GM19238 (cell line): ENCODE measurements around the gene FUT7.

ENCODE experiments used
- DNase-seq: peaks from one replicate; pipeline ENCODE4 v3.0.0; 2011; ENCODE audit warnings: low spot score; ENCODE audit not compliant: insufficient read length

The FUT7 gene

DNA sequence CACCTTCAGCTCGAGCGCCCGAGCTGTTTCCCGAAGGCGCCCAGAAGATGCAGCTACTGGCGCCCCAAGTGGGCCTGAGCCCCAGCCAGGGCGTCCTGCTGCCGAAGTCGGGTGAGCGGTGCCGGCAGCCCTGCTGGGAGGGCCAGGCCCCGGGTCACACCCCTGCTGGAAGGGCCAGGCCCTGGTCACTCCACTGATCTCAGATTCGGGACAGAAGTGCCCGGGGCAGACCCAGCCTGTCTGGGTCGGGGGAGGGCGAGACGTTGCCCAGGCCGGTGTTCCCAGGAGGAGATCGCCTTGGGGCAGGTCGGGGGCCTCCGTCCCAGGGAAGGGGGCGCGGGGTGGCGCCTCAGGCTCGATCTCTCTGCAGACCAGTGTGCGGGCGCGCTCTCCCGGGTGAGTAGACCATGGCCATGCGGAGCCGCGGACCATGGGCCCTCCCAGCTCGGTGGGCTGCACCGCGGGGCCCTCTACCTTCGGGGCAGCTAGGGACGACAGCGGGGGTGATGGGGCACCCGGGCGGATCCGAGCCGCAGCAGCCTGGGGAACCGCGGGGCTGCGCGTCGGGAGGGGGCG, 46.8 kb downstream of the FUT7 start:
- DNase-seq = no peak

GRCh38 chr9:136984464-136985026, 47.3 kb downstream of the FUT7 start:
- DNase-seq = no peak

- no peak for DNase-seq
These were observed 48.1 kb downstream of the FUT7 start for GRCh38 chr9:136983656-136984314.

DNA sequence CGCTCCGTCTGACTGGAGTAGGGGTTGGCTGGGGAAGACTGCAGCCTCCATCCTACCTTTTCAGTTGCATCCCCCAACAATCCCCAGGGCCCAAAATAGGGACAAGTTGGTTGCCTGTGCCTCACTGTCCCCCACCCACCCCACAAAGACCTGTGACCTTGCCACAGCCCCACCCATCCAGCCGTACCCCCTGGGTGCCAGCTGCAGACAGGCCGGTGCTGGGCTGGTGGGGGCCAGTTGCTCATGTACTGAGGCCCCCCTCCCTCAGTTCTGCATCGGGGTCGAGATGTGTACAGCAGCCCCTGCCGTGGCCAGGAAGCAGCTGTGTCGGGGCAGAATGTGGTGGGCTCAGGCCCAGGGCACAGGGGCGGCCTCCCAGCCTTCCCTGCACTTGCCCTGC, 48.7 kb downstream of the FUT7 start:
- no peak for DNase-seq

GRCh38 chr9:136982232-136983051, 49.4 kb downstream of the FUT7 start, which contains the start of gene LCNL1:
TSS of gene LCNL1 (plus strand) at chr9:136982993. CDS start at chr9:136983587, 594 bp downstream.
- no peak for DNase-seq

DNA sequence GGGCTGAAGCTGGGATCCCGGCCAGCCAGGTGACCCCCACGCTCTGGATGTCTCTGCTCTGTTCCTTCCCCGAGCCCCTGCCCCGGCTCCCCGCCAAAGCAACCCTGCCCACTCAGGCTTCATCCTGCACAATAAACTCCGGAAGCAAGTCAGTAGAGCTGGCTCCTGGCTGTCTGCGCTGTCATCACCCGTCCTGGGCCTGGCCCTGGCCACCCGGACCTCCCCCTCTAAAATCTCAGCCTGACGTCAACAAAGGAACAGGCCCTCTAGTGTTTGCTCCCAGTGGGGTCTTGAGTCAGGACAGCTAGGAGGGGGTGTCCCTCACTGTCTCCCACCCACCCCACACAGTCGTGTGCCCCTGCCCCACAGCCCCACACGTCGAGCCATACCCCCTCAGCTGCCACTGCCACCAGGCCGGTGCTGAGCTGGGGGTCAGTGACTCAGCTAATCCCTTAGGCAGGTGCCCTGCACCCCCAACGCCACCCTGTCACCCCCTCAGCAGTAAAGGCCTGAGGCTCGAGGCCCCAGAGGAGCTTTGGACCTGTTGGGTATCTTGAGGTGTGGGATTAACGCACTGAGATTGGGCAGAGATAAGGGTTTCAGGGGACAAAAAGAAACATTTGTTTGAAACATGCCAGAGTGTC, 50.2 kb downstream of the FUT7 start:
- DNase-seq = no peak

DNA sequence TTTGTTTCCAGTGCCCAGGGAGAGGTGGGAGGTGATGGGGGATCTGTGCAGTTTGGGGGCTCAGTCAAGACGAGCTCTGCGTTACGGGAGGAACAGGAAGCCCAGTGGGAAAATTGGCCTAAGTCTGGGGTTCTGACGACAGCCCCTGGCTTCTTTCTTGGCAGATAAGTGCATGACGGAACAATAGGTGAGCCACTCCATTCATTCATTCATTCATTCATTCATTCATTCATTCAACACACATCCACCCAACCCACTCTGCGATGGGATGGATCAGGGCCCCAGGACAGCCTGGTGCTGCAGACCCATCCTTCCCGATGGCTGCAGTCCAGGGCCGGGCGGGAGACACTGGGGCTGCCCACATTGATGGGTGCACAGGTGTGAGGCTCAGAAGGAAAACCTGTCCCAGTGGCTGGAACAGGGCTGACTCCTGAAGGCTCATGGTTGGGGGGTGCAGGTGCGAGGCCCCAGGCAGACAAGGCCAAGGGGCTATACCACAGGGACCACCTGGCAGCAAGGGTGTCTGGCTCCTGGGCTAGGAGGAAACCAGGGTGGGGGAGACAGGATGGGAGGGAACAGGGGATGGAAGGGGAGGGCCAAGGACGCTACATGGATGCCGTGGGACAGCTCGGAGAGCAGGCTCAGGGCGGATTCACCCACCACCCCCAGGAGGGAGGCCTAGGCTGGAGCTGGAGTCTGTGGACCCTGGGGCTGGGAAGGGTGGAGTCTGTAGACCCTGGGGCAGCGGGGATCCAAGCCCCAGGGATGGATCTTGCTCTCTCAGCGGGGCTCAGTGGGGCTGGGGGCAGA, 51.0 kb downstream of the FUT7 start:
- DNase-seq = no peak
